Adrenal gland (tissue), 12 donors: ENCODE data around the gene SMIM24. TPM values are rescaled to one million over a fixed set of nuclear protein-coding genes. Genes with fewer than 3 reads are reported as not detected.

Source experiments
- DNase-seq, 7 donors: peaks; one replicate each; pipeline ENCODE4 v3.0.0-alpha.2; 2019 to 2020
- H3K27ac ChIP-seq, 5 donors: fragments of 200-600 bp; sonication (generic) in 4 of 5; 1 replicate in 3 of 5; 2 replicates in 2 of 5; pipeline versions ENCODE4 v1.5.1 to v1.8.0; 2016 to 2020; ENCODE audit warnings: mild to moderate bottlenecking in 1 of 5
- H3K27me3 ChIP-seq: fragments of 200-600 bp; 2 replicates; pipeline ENCODE4 v1.8.0; 2021
- H3K36me3 ChIP-seq, 2 donors: fragments of 200-600 bp; replicated peaks in 1 of 2; 1 replicate in 1 of 2; 2 replicates in 1 of 2; pipeline versions ENCODE4 v1.5.1 to v1.8.0; 2018 to 2022
- H3K4me1 ChIP-seq, 2 donors: fragments of 200-600 bp; replicated peaks in 1 of 2; 1 replicate in 1 of 2; 2 replicates in 1 of 2; pipeline versions ENCODE4 v1.5.1 to v1.8.0; 2018 to 2021
- H3K4me3 ChIP-seq, 4 donors: fragments of 200-600 bp; sonication (generic) in 3 of 4; one replicate each; pipeline ENCODE4 v1.5.1; 2016 to 2018
- H3K9me3 ChIP-seq, 3 donors: fragments of 200-600 bp; sonication (generic) in 1 of 3; replicated peaks in 1 of 3; 1 replicate in 2 of 3; 2 replicates in 1 of 3; pipeline versions ENCODE4 v1.5.1 to v1.8.0; 2016 to 2021
- POLR2A ChIP-seq, 2 donors: fragments of 450-650 bp; IDR thresholded peaks; one replicate each; pipeline ENCODE4 v1.6.1; 2017; ENCODE audit warnings: antibody characterized with exemption in 2 of 2, mild to moderate bottlenecking in 2 of 2, moderate library complexity in 1 of 2
- WGBS, 4 donors: extraction: QIAGEN DNeasy Blood & Tissue Kit in 2 of 4; methylation state at CpG; one replicate each; pipeline versions ENCODE4 v1.1.5 to v1.1.7; 2013 to 2017; 5-methylcytosine and 5-hydroxymethylcytosine counted together
- intact Hi-C, 2 donors: fragments of 100-400 bp; cut with DNase I; formaldehyde crosslinking; loops; one replicate each; pipeline versions ENCODE4 v1.14.1 to v1.15.0; 2022 to 2023
- polyA plus RNA-seq, 3 donors: library from polyadenylated mRNA; stranded (reverse); fragments of 200-250 nt in 2 of 3; fragments of 350-450 nt in 1 of 3; fragmentation: Illumina TruSeq in 1 of 3; extraction: RNeasy Lipid Tissue Mini Kit (QIAGEN cat#74804) in 1 of 3; gene quantifications; one replicate each; pipeline ENCODE4 v1.2.3, GENCODE V29; 2013 to 2014
- total RNA-seq, 9 donors: library from RNA; depleted of rRNA in 4 of 9; stranded (reverse); fragments of >200 nt in 4 of 9; fragments of 120-200 nt in 1 of 9; fragmentation: NEBNext Ultra II Directional in 1 of 9; extraction: Animal tissue kit (Norgen Biotek cat#: 25700) in 1 of 9; gene quantifications; one replicate each; pipeline versions ENCODE4 v1.1.0 to v1.2.4, GENCODE V29; 2013 to 2023
- TF ChIP-seq, protein P1 (sequence below), 6 experiments: fragments of 450-650 bp in 4 of 6; fragments of 200-600 bp in 2 of 6; sonication (generic) in 1 of 6; IDR thresholded peaks; 1 replicate in 5 of 6; 2 replicates in 1 of 6; pipeline versions ENCODE4 v1.5.1 to v1.8.0; 2016 to 2021; ENCODE audit warnings: antibody characterized with exemption in 6 of 6, mild to moderate bottlenecking in 2 of 6, moderate library complexity in 1 of 6
- donor health status: healthy with polysubstance abuse.
- donor health status: Bipolar disorder and iron deficiency.
- donor health status: DM: yes; HTN: yes; CAD: no.
- donor health status: DM: no; HTN: no; CAD: no.
- donor health status: DM: no; HTN: no; CAD: no.
- donor health status: DM: yes; HTN: yes; CAD: no.

The SMIM24 gene
- total and polyA plus RNA-seq, 12 donors = 0.36 to 0.48 TPM; not detected in 10

DNA sequence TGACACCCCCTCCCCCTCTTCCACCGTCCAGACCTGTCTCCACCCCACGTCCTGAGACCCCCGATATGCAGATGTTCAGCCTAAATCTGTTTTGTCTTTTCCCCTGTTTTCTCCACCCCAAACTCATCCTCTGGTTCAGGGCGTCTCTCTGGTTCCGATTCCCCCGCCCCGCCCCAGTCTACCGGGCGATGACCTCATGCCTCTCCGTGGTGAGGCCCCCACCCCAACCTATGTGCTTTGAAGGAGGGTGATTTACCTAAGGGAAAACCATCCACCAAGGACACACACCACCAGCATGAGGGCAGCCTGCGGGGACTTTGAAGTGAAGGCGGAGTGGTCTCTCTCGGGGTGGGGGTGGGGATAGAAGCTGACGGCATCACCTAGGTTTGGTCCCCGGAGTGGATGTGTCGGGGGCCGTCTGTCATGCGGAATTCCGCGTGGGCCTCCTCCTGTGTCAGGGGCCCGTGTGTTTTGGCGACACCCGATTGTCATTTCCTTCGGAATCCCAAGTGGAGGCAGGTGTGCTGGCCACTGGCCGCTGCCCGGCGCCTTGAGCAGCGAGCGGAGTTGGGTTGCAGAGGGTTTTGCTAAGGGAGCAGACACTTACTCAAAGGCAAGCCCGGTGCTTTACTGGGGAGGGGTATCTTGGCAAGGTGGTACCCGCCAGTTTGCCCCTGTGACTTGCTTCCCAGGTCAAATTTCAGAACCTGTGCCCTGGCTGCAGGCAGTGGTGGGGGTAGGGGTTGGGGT, 27.2 kb upstream of the SMIM24 start:
- Histone ChIP-seq H3K27me3 (no peaks in the 10 kb centered on the region), H3K27ac (peak overlapping the region in 4 of 5 donors; percentile 15 to 97 (median 92)), H3K4me1 (peaks cover 42 to 46% of the 10 kb centered on the region in 2 donors), H3K4me3 (peak overlapping the region in 2 of 4 donors; percentile 50 to 99), H3K36me3 (peaks cover 0 to 14% of the 10 kb centered on the region in 2 donors), H3K9me3 (no peaks in the 10 kb centered on the region)
- intact Hi-C loops = no loop called here
- 22 to 34% (median 27%) methylated on average over 21 to 31 of the region's 31 CpGs for WGBS, 4 donors
- peak in 6 of 7 donors; percentile 45 to 77 (median 60) for DNase-seq
- no peak for TF ChIP-seq POLR2A (IDR thresholded peaks at IDR 0.05)
- TF ChIP-seq, protein P1, sequence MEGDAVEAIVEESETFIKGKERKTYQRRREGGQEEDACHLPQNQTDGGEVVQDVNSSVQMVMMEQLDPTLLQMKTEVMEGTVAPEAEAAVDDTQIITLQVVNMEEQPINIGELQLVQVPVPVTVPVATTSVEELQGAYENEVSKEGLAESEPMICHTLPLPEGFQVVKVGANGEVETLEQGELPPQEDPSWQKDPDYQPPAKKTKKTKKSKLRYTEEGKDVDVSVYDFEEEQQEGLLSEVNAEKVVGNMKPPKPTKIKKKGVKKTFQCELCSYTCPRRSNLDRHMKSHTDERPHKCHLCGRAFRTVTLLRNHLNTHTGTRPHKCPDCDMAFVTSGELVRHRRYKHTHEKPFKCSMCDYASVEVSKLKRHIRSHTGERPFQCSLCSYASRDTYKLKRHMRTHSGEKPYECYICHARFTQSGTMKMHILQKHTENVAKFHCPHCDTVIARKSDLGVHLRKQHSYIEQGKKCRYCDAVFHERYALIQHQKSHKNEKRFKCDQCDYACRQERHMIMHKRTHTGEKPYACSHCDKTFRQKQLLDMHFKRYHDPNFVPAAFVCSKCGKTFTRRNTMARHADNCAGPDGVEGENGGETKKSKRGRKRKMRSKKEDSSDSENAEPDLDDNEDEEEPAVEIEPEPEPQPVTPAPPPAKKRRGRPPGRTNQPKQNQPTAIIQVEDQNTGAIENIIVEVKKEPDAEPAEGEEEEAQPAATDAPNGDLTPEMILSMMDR (IDR thresholded peaks at IDR 0.05) = no peak

DNA sequence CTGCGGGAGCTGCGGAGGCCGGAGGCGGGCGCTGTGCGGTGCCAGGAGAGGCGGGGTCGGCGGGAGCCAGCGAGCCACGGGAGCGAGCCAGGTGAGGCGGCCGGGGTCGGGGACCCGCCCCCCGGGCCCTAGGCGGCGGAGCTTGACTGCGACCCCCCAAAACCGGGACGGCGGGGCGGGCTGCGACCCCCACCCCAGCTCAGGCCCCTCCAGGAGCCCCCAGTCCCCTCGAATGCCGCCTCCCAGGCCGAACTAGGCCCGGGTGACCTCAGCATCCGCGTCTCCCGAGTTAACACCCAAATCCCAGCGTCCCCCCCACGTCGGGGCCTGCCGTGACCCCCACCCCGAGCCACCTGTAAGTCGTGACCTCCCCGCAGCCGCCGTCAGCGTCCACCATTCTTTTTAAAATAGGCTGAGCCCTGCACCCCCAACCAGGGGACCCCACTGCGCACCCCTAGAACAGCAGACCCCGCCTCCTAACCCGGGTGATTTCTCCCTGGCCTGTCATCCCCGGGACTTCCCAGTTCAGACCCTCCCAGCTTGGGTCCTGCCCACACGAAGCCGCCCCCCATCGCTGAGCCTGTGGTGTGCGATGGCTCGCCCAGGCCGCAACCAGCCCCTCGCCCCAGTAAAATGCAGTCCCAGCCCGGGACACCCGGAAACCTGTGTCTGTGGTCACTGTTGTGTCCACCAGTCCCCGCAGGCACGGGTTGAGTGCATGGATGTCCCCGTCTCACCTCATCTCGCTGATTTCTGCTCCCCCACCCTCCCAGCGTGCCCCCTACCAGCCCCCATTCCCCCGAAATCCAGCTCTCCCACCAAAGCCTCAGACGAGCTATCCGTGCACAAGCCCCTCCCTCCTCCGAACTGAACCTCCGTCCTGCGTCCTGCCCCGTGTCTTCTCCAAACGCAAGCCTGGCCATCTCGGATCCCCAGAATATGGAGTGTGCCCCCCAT, 26.3 kb upstream of the SMIM24 start:
- H3K9me3 ChIP-seq = no peaks in the 10 kb centered on the region
- peaks cover 34 to 40% of the 10 kb centered on the region in 2 donors for H3K4me1 ChIP-seq
- no peaks in the 10 kb centered on the region for H3K27me3 ChIP-seq
- H3K36me3 ChIP-seq = peaks cover 0 to 14% of the 10 kb centered on the region in 2 donors
- intact Hi-C loops = no loop called here
- peak; percentile 15 to 72 for TF ChIP-seq POLR2A (IDR thresholded peaks at IDR 0.05)
- TF ChIP-seq, protein P1 (IDR thresholded peaks at IDR 0.05) = no peak
- peak; percentile 41 to 80 (median 58) for DNase-seq
- H3K4me3 ChIP-seq = peak overlapping the region; percentile 18 to 99 (median 38)
- H3K27ac ChIP-seq = peak overlapping the region in 4 of 5 donors; percentile 72 to 97 (median 92)
- WGBS, 4 donors = 0 to 1% (median 1%) methylated on average over 22 to 69 of the region's 69 CpGs

DNA sequence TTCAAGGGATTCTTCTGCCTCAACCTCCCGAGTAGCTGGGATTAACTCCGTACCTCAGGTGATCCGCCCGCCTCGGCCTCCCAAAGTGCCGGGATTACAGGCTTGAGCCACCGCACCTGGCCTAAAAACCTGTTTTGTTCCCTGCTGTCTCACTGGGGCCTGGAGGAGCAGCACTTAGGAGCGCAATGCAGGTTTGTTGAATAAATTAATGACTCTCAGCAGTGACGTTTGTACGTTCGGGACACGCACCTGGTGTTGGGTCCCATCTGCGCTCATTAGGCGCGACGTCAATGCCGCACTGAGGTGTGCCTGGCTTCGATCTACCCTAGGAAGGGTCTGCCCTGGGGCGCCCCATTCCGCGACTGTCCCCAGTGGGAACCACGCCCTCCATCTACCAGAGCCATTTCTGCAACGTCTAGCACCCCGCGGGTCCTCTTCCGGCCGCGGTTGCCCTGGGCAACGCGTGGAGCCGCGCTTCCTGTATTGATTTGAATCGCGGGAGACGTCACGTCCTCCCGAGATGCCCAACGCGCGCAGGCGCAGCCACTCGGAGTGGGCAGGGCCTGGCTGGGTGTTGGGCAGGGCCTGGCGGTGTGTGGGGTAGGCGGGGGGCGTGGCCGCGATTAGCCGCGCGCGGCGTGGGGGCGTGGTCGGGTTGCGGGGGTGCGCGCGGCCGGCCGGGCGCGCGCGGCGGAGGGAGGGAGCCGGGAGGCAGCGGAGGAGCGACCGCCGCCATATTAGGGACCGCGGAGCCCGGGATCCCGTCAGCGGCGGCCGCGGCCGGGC, 25.5 kb upstream of the SMIM24 start, which contains the start of gene FZR1:
FZR1 (plus strand) TSS at position 714 of the 786 bp plus-strand sequence. CDS start 16,679 bp downstream, outside the sequence.
- peak within 1 kb of the TSS in 4 of 5 donors; percentile 76 to 97 (median 92) for H3K27ac ChIP-seq
- DNase-seq = peak; percentile 98 to 100 (median 99)
- no peaks in the 10 kb centered on the region for H3K9me3 ChIP-seq
- H3K36me3 ChIP-seq = peaks cover 0 to 11% of the 10 kb centered on the region in 2 donors
- peak within 1 kb of the TSS; percentile 54 to 99 (median 66) for H3K4me3 ChIP-seq
- H3K27me3 ChIP-seq = no peaks in the 10 kb centered on the region
- TF ChIP-seq, protein P1 (IDR thresholded peaks at IDR 0.05) = no peak
- TF ChIP-seq POLR2A (IDR thresholded peaks at IDR 0.05) = peak in 1 of 2 donors; percentile 91
- WGBS, 4 donors = 1 to 6% (median 2%) methylated on average over 21 to 78 of the region's 79 CpGs
- intact Hi-C loops = no loop called here
- peaks cover 27 to 41% of the 10 kb centered on the region in 2 donors for H3K4me1 ChIP-seq
